Vagina (tissue), 2 donors: Measurements from ENCODE around the gene AGR2. TPM values are rescaled to one million over a fixed set of nuclear protein-coding genes. Genes with fewer than 3 reads are reported as not detected.
"Not testable (repeated sequence)": the region's sequence is repeated elsewhere in the genome, so short reads cannot be mapped to it uniquely, and the experiment has no call there.

ENCODE experiments used
- DNase-seq, 2 donors: peaks; one replicate each; pipeline ENCODE4 v3.0.0-alpha.2; 2017; ENCODE audit errors: extremely low spot score in 2 of 2
- H3K27ac ChIP-seq: fragments of 200-600 bp; sonication (generic); one replicate; pipeline ENCODE4 v1.5.1; 2019
- H3K27me3 ChIP-seq: fragments of 200-600 bp; sonication (generic); one replicate; pipeline ENCODE4 v1.5.1; 2019
- H3K36me3 ChIP-seq, 2 donors: fragments of 200-600 bp; sonication (generic); one replicate each; pipeline ENCODE4 v1.5.1; 2017 to 2019
- H3K4me1 ChIP-seq: fragments of 200-600 bp; sonication (generic); one replicate; pipeline ENCODE4 v1.5.1; 2019
- H3K4me3 ChIP-seq, 2 donors: fragments of 200-600 bp; sonication (generic); 1 replicate in 1 of 2; 2 replicates in 1 of 2; pipeline ENCODE4 v1.5.1; 2016 to 2019
- H3K9me3 ChIP-seq: fragments of 200-600 bp; sonication (generic); one replicate; pipeline ENCODE4 v1.5.1; 2019
- POLR2A ChIP-seq, 2 donors: fragments of 450-650 bp; IDR thresholded peaks; one replicate each; pipeline ENCODE4 v1.6.1; 2017; ENCODE audit warnings: antibody characterized with exemption in 2 of 2, mild to moderate bottlenecking in 2 of 2, moderate library complexity in 2 of 2
- POLR2AphosphoS5 ChIP-seq, 2 donors: sonication (generic); formaldehyde crosslinking; IDR thresholded peaks; one replicate each; pipeline ENCODE4 v1.9.0; 2017; ENCODE audit warnings: antibody characterized with exemption in 2 of 2, mild to moderate bottlenecking in 2 of 2, low read depth in 1 of 2; ENCODE audit not compliant: insufficient read depth in 1 of 2
- intact Hi-C: fragments of 100-400 bp; cut with DNase I; formaldehyde crosslinking; loops from one replicate; pipeline ENCODE4 v1.15.1; 2023
- total RNA-seq: library from RNA; depleted of rRNA; stranded (reverse); fragments of >200 nt; gene quantifications from one replicate; pipeline ENCODE4 v1.2.3, GENCODE V29; 2016
- TF ChIP-seq, protein P1 (sequence below), 3 experiments: fragments of 450-650 bp in 2 of 3; fragments of 200-600 bp in 1 of 3; sonication (generic) in 1 of 3; IDR thresholded peaks; one replicate each; pipeline ENCODE4 v1.5.1; 2017 to 2019; ENCODE audit warnings: antibody characterized with exemption in 3 of 3, mild to moderate bottlenecking in 2 of 3, moderate library complexity in 2 of 3

The AGR2 gene
- total RNA-seq, 1 donor from 2014 or later, result not detected

DNA sequence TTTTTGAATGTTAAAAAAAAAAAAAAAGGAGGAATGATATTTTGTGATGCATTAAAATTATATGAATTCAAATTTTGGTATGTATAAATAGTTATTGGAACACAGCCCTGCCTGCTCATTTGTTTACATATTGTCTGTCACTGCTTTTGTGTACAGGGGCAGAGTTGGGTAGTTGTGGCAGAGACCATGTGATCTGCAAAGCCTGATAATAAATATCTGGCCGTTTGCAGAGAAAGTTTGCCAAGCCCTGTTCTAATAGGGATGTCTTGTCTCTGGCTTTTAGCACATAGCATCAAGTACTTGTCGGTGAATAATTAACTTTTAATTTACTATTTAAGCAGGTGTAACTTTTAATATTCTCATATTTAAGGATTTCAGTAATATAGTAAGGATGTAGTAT lies 31.5 kb downstream of the AGR2 start:
- intact Hi-C loops, result no loop called here
- Histone ChIP-seq H3K27ac (no peak overlapping the region), H3K9me3 (no peaks in the 10 kb centered on the region), H3K4me1 (no peaks in the 10 kb centered on the region), H3K4me3 (no peak overlapping the region), H3K36me3 (no peaks in the 10 kb centered on the region), H3K27me3 (no peaks in the 10 kb centered on the region)
- TF ChIP-seq POLR2A (IDR thresholded peaks at IDR 0.05) (no peak), POLR2AphosphoS5 (IDR thresholded peaks at IDR 0.05; ENCODE audit: insufficient read depth in 1 of 2, low read depth in 1 of 2) (no peak)
- TF ChIP-seq, protein P1, sequence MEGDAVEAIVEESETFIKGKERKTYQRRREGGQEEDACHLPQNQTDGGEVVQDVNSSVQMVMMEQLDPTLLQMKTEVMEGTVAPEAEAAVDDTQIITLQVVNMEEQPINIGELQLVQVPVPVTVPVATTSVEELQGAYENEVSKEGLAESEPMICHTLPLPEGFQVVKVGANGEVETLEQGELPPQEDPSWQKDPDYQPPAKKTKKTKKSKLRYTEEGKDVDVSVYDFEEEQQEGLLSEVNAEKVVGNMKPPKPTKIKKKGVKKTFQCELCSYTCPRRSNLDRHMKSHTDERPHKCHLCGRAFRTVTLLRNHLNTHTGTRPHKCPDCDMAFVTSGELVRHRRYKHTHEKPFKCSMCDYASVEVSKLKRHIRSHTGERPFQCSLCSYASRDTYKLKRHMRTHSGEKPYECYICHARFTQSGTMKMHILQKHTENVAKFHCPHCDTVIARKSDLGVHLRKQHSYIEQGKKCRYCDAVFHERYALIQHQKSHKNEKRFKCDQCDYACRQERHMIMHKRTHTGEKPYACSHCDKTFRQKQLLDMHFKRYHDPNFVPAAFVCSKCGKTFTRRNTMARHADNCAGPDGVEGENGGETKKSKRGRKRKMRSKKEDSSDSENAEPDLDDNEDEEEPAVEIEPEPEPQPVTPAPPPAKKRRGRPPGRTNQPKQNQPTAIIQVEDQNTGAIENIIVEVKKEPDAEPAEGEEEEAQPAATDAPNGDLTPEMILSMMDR (IDR thresholded peaks at IDR 0.05), result no peak
- DNase-seq, result no peak

DNA sequence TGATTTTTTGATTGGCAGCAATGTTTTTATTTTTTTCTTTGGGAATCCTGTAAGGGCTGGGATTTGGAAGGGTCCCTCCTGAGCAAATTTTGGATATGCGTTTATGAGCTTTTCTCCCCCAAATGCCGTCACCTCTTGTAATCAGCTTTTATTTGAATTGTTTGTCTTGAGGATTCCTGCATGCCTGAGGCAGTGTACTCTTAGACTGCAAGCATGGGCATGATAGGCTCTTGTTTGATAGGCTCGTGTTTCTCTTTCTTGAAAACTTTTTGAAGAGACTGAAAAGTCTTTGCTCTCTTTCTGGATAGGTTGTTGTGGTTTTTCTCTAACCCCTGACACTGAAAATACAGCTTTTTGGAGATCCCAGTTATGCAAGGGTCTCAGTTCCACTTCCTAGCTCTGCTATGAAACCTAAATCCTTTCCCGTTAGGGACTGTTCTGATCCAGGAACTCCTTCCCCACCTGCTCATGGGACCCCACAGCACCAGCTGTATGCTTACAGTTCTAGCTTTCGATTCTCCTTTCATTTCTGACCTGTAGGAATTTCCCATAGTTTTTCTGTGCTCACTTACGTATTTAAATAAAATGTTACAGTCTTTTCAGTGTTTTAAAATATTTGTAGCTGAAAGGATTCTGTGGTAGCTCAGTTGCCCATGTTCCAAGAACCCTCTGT lies 34.0 kb downstream of the AGR2 start:
- Histone ChIP-seq H3K9me3 (no peaks in the 10 kb centered on the region), H3K27me3 (no peaks in the 10 kb centered on the region), H3K4me3 (no peak overlapping the region), H3K36me3 (no peaks in the 10 kb centered on the region), H3K4me1 (no peaks in the 10 kb centered on the region), H3K27ac (no peak overlapping the region)
- no peak for DNase-seq
- TF ChIP-seq, protein P1 (IDR thresholded peaks at IDR 0.05), result no peak
- TF ChIP-seq POLR2AphosphoS5 (IDR thresholded peaks at IDR 0.05; ENCODE audit: insufficient read depth in 1 of 2, low read depth in 1 of 2) (no peak), POLR2A (IDR thresholded peaks at IDR 0.05) (no peak)
- intact Hi-C loops, result no loop called here

DNA sequence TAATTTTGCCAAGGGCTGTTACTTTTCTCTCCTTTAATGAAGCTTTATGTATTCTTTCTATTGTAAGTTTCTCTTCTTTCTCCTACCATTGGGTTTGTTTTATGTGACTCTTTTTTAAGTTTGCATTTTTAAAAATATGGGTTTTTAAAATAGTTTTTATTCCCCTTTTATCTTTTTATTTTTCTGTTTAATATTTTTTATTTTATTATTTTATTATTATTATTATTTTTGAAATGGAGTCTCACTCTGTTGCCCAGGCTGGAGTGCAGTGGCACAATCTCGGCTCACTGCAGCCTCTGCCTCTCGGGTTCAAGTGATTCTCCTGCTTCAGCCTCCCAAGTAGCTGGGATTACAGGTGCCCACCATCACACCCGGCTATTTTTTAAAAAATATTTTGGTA lies 34.8 kb downstream of the AGR2 start:
- H3K4me3 ChIP-seq, H3K9me3 ChIP-seq, H3K27me3 ChIP-seq, H3K27ac ChIP-seq, DNase-seq, H3K36me3 ChIP-seq, H3K4me1 ChIP-seq, intact Hi-C loops: not testable (repeated sequence)

DNA sequence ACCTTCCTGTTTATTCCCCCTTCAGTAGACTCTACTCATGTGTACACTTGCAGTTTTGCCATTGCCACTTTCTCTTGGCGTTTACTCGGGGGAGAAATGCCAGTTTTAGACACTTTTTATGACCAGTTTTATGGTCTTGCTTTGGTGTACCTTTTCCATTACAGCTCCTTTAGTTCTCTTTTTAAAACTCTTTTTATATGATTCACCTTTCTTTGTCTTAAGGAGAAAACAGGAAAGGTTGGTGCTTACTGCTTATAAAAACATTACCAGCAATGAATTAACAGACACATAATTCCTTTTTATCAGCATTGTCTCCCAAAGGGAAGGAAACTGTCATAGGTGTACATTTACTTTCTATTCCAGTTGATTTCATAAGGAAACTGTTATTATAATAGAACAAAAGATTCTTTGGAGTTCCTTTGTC lies 39.4 kb downstream of the AGR2 start:
- H3K27me3 ChIP-seq, result no peaks in the 10 kb centered on the region
- H3K4me1 ChIP-seq, result no peaks in the 10 kb centered on the region
- H3K9me3 ChIP-seq, result no peaks in the 10 kb centered on the region
- H3K4me3 ChIP-seq, result no peak overlapping the region
- intact Hi-C loops, result no loop called here
- TF ChIP-seq POLR2AphosphoS5 (IDR thresholded peaks at IDR 0.05; ENCODE audit: insufficient read depth in 1 of 2, low read depth in 1 of 2), result peak in 1 of 2 donors; percentile 70
- TF ChIP-seq, protein P1 (IDR thresholded peaks at IDR 0.05), result no peak
- H3K27ac ChIP-seq, result no peak overlapping the region
- no peak for DNase-seq
- H3K36me3 ChIP-seq, result no peaks in the 10 kb centered on the region

DNA sequence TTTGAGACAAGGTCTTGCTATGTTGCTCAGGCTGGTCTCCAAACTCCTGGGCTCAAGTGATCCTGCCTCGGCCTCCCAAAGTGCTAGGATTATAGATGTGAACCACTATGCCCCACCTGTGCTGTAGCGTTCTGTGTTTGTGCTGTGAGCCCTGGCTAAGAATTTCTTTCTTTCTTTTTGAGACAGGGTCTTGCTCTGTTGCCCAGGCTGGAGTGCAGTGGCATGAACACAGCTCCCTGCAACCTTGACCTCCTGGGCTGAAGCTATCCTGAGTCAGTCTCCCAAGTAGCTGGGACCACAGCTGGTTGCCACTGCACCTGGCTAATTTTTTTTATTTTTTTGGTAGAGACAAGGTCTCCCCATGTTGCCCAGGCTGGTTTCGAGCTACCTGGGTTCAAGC lies 39.9 kb downstream of the AGR2 start:
- no peaks in the 10 kb centered on the region for H3K4me1 ChIP-seq
- TF ChIP-seq, protein P1 (IDR thresholded peaks at IDR 0.05), result no peak
- TF ChIP-seq POLR2AphosphoS5 (IDR thresholded peaks at IDR 0.05; ENCODE audit: insufficient read depth in 1 of 2, low read depth in 1 of 2) (no peak), POLR2A (IDR thresholded peaks at IDR 0.05) (no peak)
- no peak overlapping the region for H3K27ac ChIP-seq
- no peak for DNase-seq
- H3K4me3 ChIP-seq, result no peak overlapping the region
- H3K36me3 ChIP-seq, result no peaks in the 10 kb centered on the region
- H3K27me3 ChIP-seq, result no peaks in the 10 kb centered on the region
- H3K9me3 ChIP-seq, result no peaks in the 10 kb centered on the region
- intact Hi-C loops, result no loop called here
